Placental epithelial cell (primary cell): ENCODE results near the gene HTR3C. TPM values are rescaled to one million over a fixed set of nuclear protein-coding genes. Genes with fewer than 3 reads are reported as not detected.

Experiments
- small RNA-seq: library from RNA; depleted of rRNA; stranded (forward); fragments of <200 nt; gene quantifications from one replicate; pipeline ENCODE3, GENCODE V24; 2012
- total RNA-seq: library from RNA; depleted of rRNA; stranded (reverse); fragments of >200 nt; gene quantifications from 2 replicates; pipeline ENCODE4 v1.2.3, GENCODE V29; 2012

HTR3C gene
- not detected in 2 replicates for total RNA-seq

GRCh38 chr3:184052767-184053166, at the start of gene HTR3C:
HTR3C (plus strand) TSS chr3:184053047; CDS start chr3:184053081, 34 bp downstream.

DNA sequence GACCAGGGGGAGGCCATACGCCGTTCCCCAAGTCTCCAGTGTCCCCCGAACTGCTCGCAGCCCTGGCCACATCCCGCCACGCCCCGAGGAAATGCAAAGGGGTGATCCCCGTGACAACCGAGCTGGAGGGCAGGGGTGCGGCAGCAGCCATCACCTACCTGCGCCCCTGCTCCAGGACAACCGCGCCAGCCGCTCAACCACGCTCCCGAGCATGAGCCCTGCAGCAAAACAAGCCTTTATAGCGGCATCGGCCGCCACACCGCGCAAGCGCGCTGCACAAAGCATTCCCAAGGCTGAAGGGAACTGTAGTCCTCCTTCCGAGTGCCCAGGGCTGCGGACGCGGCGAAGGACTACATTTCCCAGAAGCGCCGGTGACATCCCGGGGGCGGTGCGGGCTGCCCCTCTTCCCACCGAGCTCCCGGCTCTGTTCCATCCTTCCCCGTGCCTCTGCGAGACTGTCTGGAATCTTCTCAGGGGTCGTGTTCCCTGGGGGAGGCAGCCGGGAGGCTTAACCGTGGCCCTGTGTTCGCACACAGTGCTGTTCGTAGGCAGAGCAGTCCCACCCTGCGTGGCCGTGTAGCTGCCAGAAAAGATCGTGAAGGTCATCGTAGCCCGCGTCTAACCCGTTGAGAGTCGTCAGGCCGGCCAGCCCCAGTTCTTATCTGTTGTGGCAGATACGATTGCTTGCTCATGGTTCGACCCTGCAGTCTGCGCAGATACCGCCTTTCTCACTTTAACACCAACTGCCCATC, 35.0 kb upstream of the HTR3C start, which contains the start of gene ABCC5:
Gene ABCC5 (minus strand): TSS at position 213 of the 752 bp plus-strand sequence. CDS start 3,492 bp downstream, outside the sequence.

GRCh38 chr3:184031187-184031792, 21.6 kb upstream of the HTR3C start, which contains the start of gene HTR3D:
HTR3D (plus strand) TSS chr3:184031742; CDS start chr3:184031742, 0 bp downstream.

DNA sequence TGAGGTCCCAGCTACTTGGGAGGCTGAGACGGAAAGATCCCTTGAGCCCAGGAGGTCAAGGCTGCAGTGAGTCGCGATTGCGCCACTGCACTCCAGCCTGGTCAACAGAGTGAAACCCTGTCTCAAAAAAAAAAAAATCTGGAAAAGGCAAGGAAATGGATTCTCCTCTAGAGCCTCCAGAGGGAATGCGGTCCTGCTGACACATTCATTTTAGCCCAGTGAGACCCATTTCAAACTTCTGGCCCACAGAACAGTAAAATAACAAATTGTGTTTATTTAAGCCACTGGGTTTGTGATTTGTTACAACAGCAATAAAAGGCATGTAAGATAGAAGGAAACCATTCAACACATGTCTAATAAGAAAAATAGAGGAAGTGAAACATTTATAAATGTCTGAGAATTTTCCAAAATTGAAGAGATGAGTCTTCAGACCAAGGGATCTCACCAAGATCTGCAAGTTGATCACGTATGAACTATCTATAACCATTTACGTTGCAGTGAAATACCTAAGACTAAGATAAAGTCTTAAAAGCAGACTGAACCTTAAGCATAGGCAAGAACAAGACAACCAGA, 44.0 kb downstream of the HTR3C start, which contains the start of gene HTR3E:
Gene HTR3E (plus strand): TSS at position 254 of the 573 bp plus-strand sequence. CDS start 466 bp downstream, outside the sequence.

Small RNA genes within 50 kb of the gene (small RNA-seq; reads per million reads assigned to genes)
- gene RF00019: not detected

Other genes with a start within 250 kb of the HTR3C start
- 4.3 and 11.0 TPM in 2 replicates for gene MAP6D1, start 227.5 kb upstream of the HTR3C start, total RNA-seq
- 17.7 and 27.3 TPM in 2 replicates for gene PARL, start 168.2 kb upstream of the HTR3C start, total RNA-seq
- gene ABCC5, start 35.2 kb upstream of the HTR3C start, total RNA-seq: 8.6 and 10.7 TPM in 2 replicates
- gene HTR3D, start 21.3 kb upstream of the HTR3C start, total RNA-seq: not detected in 2 replicates
- not detected in 2 replicates for gene HTR3E, start 44.0 kb downstream of the HTR3C start, total RNA-seq
- gene EIF2B5, start 82.3 kb downstream of the HTR3C start, total RNA-seq: 29.1 and 37.8 TPM in 2 replicates
- gene DVL3, start 102.3 kb downstream of the HTR3C start, total RNA-seq: 54.2 and 67.8 TPM in 2 replicates
- 258 and 487 TPM in 2 replicates for gene AP2M1, start 121.8 kb downstream of the HTR3C start, total RNA-seq
- gene ABCF3, start 133.2 kb downstream of the HTR3C start, total RNA-seq: 58.9 and 69.1 TPM in 2 replicates
- 0.11 TPM in 1 of 2 replicates, not detected in the other for gene VWA5B2, start 176.5 kb downstream of the HTR3C start, total RNA-seq
- gene ALG3, start 195.9 kb downstream of the HTR3C start, total RNA-seq: 29.1 and 46.0 TPM in 2 replicates
- 10.4 and 10.6 TPM in 2 replicates for gene EEF1AKMT4, start 196.6 kb downstream of the HTR3C start, total RNA-seq
- 0.39 TPM in 1 of 2 replicates, not detected in the other for gene CAMK2N2, start 208.5 kb downstream of the HTR3C start, total RNA-seq
- gene ECE2, start 223.0 kb downstream of the HTR3C start, total RNA-seq: not detected in 2 replicates
- gene PSMD2, start 246.2 kb downstream of the HTR3C start, total RNA-seq: 208 and 513 TPM in 2 replicates